Brain pericyte (primary cell): Measurements from ENCODE around the gene DTNBP1.
"Not testable (repeated sequence)": the region's sequence is repeated elsewhere in the genome, so short reads cannot be mapped to it uniquely, and the experiment has no call there.

Experiments
- DNase-seq: peaks from one replicate; pipeline ENCODE4 v3.0.0-alpha.2; 2012; ENCODE audit warnings: low read depth, low spot score

Gene DTNBP1

GRCh38 chr6:15557174-15557573, 105.7 kb downstream of the DTNBP1 start:
- no peak for DNase-seq

GRCh38 chr6:15556711-15557110, 106.1 kb downstream of the DTNBP1 start:
- no peak for DNase-seq

GRCh38 chr6:15555101-15556038, 107.5 kb downstream of the DTNBP1 start:
- DNase-seq: no peak

- DNase-seq: no peak
Measured at GRCh38 chr6:15554728-15555100, 108.1 kb downstream of the DTNBP1 start.

GRCh38 chr6:15553736-15554294, 109.0 kb downstream of the DTNBP1 start:
- DNase-seq: no peak

GRCh38 chr6:15553031-15553430, 109.8 kb downstream of the DTNBP1 start:
- no peak for DNase-seq

- no peak for DNase-seq
Measured at GRCh38 chr6:15551798-15552197, 111.0 kb downstream of the DTNBP1 start.

- DNase-seq: no peak
Measured at GRCh38 chr6:15551262-15551661, 111.6 kb downstream of the DTNBP1 start.

GRCh38 chr6:15550546-15551123, 112.2 kb downstream of the DTNBP1 start:
- DNase-seq: no peak

- no peak for DNase-seq
Measured at GRCh38 chr6:15549371-15549770, 113.5 kb downstream of the DTNBP1 start.

- no peak for DNase-seq
Measured at GRCh38 chr6:15547400-15547799, 115.4 kb downstream of the DTNBP1 start.

- DNase-seq: no peak
Measured at GRCh38 chr6:15546591-15546990, 116.2 kb downstream of the DTNBP1 start.

- DNase-seq: no peak
Measured at GRCh38 chr6:15544321-15544900, 118.4 kb downstream of the DTNBP1 start.

GRCh38 chr6:15543332-15543917, 119.4 kb downstream of the DTNBP1 start:
- DNase-seq: not testable (repeated sequence)

- DNase-seq: no peak
Measured at GRCh38 chr6:15539722-15540270, 123.0 kb downstream of the DTNBP1 start.

- DNase-seq: no peak
Measured at GRCh38 chr6:15538766-15539495, 123.9 kb downstream of the DTNBP1 start.

- no peak for DNase-seq
Measured at GRCh38 chr6:15538106-15538505, 124.7 kb downstream of the DTNBP1 start.

- no peak for DNase-seq
Measured at GRCh38 chr6:15536198-15536955, 126.5 kb downstream of the DTNBP1 start.

GRCh38 chr6:15535495-15536197, 127.2 kb downstream of the DTNBP1 start:
- DNase-seq: no peak

- no peak for DNase-seq
Measured at GRCh38 chr6:15534974-15535373, 127.9 kb downstream of the DTNBP1 start.
